Breast epithelium (tissue), 4 donors: ENCODE results near the gene HMGN5. TPM values are rescaled to one million over a fixed set of nuclear protein-coding genes. Genes with fewer than 3 reads are reported as not detected.
A peak's percentile ranks its signal among the peaks of the same experiment; 100 is the strongest.

ENCODE experiments used
- DNase-seq, 2 donors: peaks; one replicate each; pipeline ENCODE4 v3.0.0-alpha.2; 2019; ENCODE audit warnings: low spot score in 2 of 2
- H3K27ac ChIP-seq, 2 donors: fragments of 200-600 bp; sonication (generic) in 1 of 2; one replicate each; pipeline ENCODE4 v1.5.1; 2016 to 2019; ENCODE audit warnings: mild to moderate bottlenecking in 1 of 2
- H3K27me3 ChIP-seq, 2 donors: fragments of 200-600 bp; sonication (generic) in 1 of 2; one replicate each; pipeline versions ENCODE4 v1.5.1 to v1.6.0; 2017 to 2019; ENCODE audit warnings: control low read depth in 1 of 2, mild to moderate bottlenecking in 1 of 2
- H3K36me3 ChIP-seq: fragments of 200-600 bp; one replicate; pipeline ENCODE4 v1.5.1; 2019
- H3K4me1 ChIP-seq, 2 donors: fragments of 200-600 bp; sonication (generic); one replicate each; pipeline ENCODE4 v1.5.1; 2016 to 2019; ENCODE audit warnings: control low read depth in 1 of 2
- H3K4me3 ChIP-seq, 3 donors: fragments of 200-600 bp; sonication (generic); 1 replicate in 2 of 3; 2 replicates in 1 of 3; pipeline ENCODE4 v1.5.1; 2016 to 2019; ENCODE audit warnings: mild to moderate bottlenecking in 3 of 3, moderate library complexity in 2 of 3
- H3K9me3 ChIP-seq, 2 donors: fragments of 200-600 bp; sonication (generic) in 1 of 2; one replicate each; pipeline ENCODE4 v1.5.1; 2016 to 2019; ENCODE audit warnings: control low read depth in 1 of 2
- CTCF ChIP-seq, 3 donors: fragments of 450-650 bp; IDR thresholded peaks; one replicate each; pipeline ENCODE4 v1.5.1; 2016 to 2017; ENCODE audit warnings: antibody characterized with exemption in 3 of 3, mild to moderate bottlenecking in 3 of 3, moderate library complexity in 3 of 3
- POLR2A ChIP-seq: fragments of 450-650 bp; IDR thresholded peaks from one replicate; pipeline ENCODE4 v1.6.1; 2016; ENCODE audit warnings: antibody characterized with exemption, mild to moderate bottlenecking, moderate library complexity
- POLR2AphosphoS5 ChIP-seq, 3 donors: sonication (generic); formaldehyde crosslinking; IDR thresholded peaks; one replicate each; pipeline ENCODE4 v1.6.1; 2017; ENCODE audit warnings: antibody characterized with exemption in 3 of 3
- intact Hi-C: fragments of 100-400 bp; cut with DNase I; formaldehyde crosslinking; loops from one replicate; pipeline ENCODE4 v1.15.1; 2023; ENCODE audit warnings: low total_unique reads
- total RNA-seq, 3 donors: library from RNA; depleted of rRNA; stranded (reverse); fragments of >200 nt; gene quantifications; one replicate each; pipeline ENCODE4 v1.1.0, GENCODE V29; 2016

HMGN5 gene
- total RNA-seq, 3 donors from 2014 or later, result 4.3 to 8.3 (median 4.6) TPM

GRCh38 chrX:81195712-81196111, 6.0 kb downstream of the HMGN5 start:
- TF ChIP-seq POLR2AphosphoS5 (IDR thresholded peaks at IDR 0.05), result no peak
- TF ChIP-seq CTCF (IDR thresholded peaks at IDR 0.05), result peak in 2 of 3 donors; percentile 24 to 25
- no peak for DNase-seq
- intact Hi-C loops, result no loop called here

GRCh38 chrX:81195259-81195658, 6.5 kb downstream of the HMGN5 start:
- no peak overlapping the region for H3K4me3 ChIP-seq
- H3K36me3 ChIP-seq, result no peaks in the 10 kb centered on the region
- H3K27ac ChIP-seq, result no peak overlapping the region
- TF ChIP-seq POLR2A (no peak), POLR2AphosphoS5 (IDR thresholded peaks at IDR 0.05) (no peak), CTCF (IDR thresholded peaks at IDR 0.05) (no peak)
- H3K27me3 ChIP-seq, result peaks cover 0 to 16% of the 10 kb centered on the region in 2 donors
- DNase-seq, result no peak
- intact Hi-C loops, result no loop called here
- no peaks in the 10 kb centered on the region for H3K4me1 ChIP-seq
- peaks cover 0 to 6% of the 10 kb centered on the region in 2 donors for H3K9me3 ChIP-seq

More at GRCh38 chrX:81195712-81196111, 6.0 kb downstream of the HMGN5 start:
- H3K36me3 ChIP-seq, result no peaks in the 10 kb centered on the region
- H3K9me3 ChIP-seq, result peaks cover 0 to 6% of the 10 kb centered on the region in 2 donors
- H3K27ac ChIP-seq, result no peak overlapping the region
- no peak overlapping the region for H3K4me3 ChIP-seq
- no peaks in the 10 kb centered on the region for H3K4me1 ChIP-seq
- peaks cover 0 to 16% of the 10 kb centered on the region in 2 donors for H3K27me3 ChIP-seq

- H3K9me3 ChIP-seq, result no peaks in the 10 kb centered on the region
- no peak for DNase-seq
- H3K27ac ChIP-seq, result no peak overlapping the region
- intact Hi-C loops, result no loop called here
- no peak for TF ChIP-seq POLR2AphosphoS5 (IDR thresholded peaks at IDR 0.05)
- peak in 2 of 3 donors; percentile 28 to 32 for TF ChIP-seq CTCF (IDR thresholded peaks at IDR 0.05)
- H3K4me1 ChIP-seq, result no peaks in the 10 kb centered on the region
- no peaks in the 10 kb centered on the region for H3K27me3 ChIP-seq
- no peaks in the 10 kb centered on the region for H3K36me3 ChIP-seq
- no peak overlapping the region for H3K4me3 ChIP-seq
These were observed 27.4 kb downstream of the HMGN5 start for GRCh38 chrX:81174286-81174685.

GRCh38 chrX:81168391-81168790, 33.3 kb downstream of the HMGN5 start:
- Histone ChIP-seq H3K9me3 (no peaks in the 10 kb centered on the region), H3K27ac (no peak overlapping the region), H3K27me3 (peaks cover 0 to 16% of the 10 kb centered on the region in 2 donors), H3K4me1 (no peaks in the 10 kb centered on the region), H3K36me3 (no peaks in the 10 kb centered on the region), H3K4me3 (no peak overlapping the region)
- TF ChIP-seq POLR2AphosphoS5 (IDR thresholded peaks at IDR 0.05), result no peak
- no peak for TF ChIP-seq CTCF (IDR thresholded peaks at IDR 0.05)
- no peak for TF ChIP-seq POLR2A
- intact Hi-C loops, result no loop called here
- DNase-seq, result no peak

GRCh38 chrX:81121513-81122363, 80.0 kb downstream of the HMGN5 start:
- Histone ChIP-seq H3K27ac (peak overlapping the region; percentile 13 to 46), H3K27me3 (peaks cover 0 to 19% of the 10 kb centered on the region in 2 donors), H3K4me3 (peak overlapping the region; percentile 49 to 65 (median 53)), H3K4me1 (no peaks in the 10 kb centered on the region), H3K36me3 (no peaks in the 10 kb centered on the region), H3K9me3 (no peaks in the 10 kb centered on the region)
- intact Hi-C loops, result no loop called here
- peak; percentile 80 to 83 for DNase-seq
- no peak for TF ChIP-seq CTCF (IDR thresholded peaks at IDR 0.05)
- no peak for TF ChIP-seq POLR2AphosphoS5 (IDR thresholded peaks at IDR 0.05)
- no peak for TF ChIP-seq POLR2A
